GM18508 (cell line): ENCODE data around the gene HID1.
"Not testable (repeated sequence)": the region's sequence is repeated elsewhere in the genome, so short reads cannot be mapped to it uniquely, and the experiment has no call there.

Experiments
- ATAC-seq: cut with Tn5 transposase; IDR thresholded peaks from one replicate; pipeline ENCODE4 v1.9.1; 2021; ENCODE audit warnings: moderate number of reproducible peaks; ENCODE audit not compliant: insufficient read depth, unreplicated experiment

The HID1 gene

GRCh38 chr17:74971069-74971841 lies 1.3 kb downstream of the HID1 start:
- no peak for ATAC-seq

DNA sequence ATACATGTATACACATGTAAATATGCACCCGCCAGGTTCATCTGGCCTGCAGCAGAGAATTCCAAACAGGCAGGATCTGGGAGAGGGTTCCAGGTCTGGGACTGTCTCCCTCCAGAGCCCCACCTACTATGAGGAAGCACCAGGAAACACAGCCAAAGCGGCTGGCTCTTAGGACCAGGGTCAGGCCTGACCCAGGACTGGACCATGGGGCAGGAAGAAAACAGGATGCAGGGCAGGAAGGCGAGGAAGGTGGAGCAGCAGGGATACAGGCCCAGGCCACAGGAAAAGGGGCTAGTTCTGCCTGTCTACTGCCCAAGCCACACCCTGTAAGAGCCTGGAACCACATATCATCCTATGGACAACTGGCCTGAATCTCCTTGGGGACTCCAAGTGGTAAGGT lies 2.2 kb downstream of the HID1 start:
- ATAC-seq = no peak

DNA sequence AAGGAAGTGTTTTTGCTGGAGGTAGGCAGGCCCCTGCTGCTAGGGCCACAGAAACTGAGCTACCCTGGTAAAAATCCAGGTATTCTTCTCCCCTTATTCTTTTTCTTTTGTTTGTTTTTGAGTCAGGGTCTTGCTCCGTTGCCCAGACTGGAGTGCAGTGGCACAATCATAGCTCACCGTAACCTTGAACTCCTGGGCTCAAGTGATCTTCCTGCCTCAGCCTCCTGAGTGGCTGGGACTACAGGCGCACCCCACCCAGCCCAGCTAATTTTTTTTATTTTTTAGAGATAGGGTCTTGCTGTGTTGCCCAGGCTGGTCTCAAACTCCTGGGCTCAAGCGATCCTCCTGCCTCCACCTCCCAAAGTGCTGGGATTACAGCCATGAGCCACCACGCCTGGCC lies 3.1 kb downstream of the HID1 start:
- ATAC-seq = not testable (repeated sequence)

- no peak for ATAC-seq
These were observed 4.2 kb downstream of the HID1 start for GRCh38 chr17:74968361-74968780.

- no peak for ATAC-seq
These were observed 7.5 kb downstream of the HID1 start for GRCh38 chr17:74964988-74965622.

GRCh38 chr17:74964246-74964761 lies 8.3 kb downstream of the HID1 start:
- no peak for ATAC-seq

DNA sequence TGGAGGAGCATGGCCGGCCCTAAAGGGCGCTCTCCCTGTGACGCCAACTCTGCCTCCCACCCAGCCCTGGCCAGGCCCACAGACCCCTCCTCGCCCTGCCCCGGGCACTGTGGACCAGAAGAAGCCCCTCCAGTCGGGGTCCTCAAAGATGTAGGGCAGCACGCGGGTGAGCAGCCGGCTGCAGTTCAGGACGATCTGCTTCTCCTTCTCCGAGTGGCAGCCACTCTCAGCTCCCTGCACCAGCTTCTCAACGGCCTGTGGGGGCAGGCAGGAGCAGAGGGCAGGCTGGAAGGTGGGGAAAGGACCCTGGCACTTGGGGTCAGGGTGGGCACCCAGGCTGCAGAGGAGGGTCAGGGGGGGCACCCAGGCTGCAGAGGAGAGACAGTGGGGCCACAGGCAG lies 8.9 kb downstream of the HID1 start:
- ATAC-seq = no peak

GRCh38 chr17:74962622-74963394 lies 9.8 kb downstream of the HID1 start:
- ATAC-seq = no peak

DNA sequence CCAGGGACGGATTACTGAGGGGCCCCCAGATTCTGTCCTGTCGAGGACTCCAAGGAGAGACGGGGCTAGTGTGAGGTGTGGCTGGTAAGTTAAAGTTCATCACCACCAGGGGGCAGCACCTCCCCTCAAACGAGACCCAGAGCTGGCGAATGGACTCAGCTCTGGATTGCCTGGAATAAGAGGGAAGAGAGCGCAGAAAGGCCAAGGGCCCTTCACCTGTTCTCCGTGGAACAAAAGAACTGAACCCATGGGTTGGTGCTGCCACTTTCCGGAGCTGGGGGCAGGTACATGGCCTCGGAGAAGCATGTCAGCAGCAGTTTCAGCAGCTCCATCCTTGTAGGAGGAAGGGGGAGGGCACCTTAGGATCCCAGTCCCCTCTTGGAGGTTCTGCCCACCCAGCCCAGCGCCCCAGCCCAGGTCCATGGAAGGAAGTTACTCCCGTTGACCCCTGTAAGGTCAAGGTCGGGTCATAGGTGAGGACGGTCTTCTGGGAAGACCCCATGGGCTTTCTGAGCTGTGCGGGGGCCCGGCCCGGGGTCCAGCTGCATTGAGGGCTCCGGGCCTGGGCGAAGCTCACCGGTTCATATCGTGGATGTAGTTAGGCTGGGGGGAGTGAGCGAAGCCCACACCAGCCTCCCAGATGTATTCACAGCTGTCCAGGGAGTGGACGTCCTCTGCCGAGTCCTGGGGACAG lies 10.8 kb downstream of the HID1 start:
- ATAC-seq = no peak

- ATAC-seq = no peak
These were observed 11.8 kb downstream of the HID1 start for GRCh38 chr17:74960570-74961342.

GRCh38 chr17:74959826-74960515 lies 12.6 kb downstream of the HID1 start:
- no peak for ATAC-seq

- ATAC-seq = no peak
These were observed 14.4 kb downstream of the HID1 start for GRCh38 chr17:74957935-74958740.

DNA sequence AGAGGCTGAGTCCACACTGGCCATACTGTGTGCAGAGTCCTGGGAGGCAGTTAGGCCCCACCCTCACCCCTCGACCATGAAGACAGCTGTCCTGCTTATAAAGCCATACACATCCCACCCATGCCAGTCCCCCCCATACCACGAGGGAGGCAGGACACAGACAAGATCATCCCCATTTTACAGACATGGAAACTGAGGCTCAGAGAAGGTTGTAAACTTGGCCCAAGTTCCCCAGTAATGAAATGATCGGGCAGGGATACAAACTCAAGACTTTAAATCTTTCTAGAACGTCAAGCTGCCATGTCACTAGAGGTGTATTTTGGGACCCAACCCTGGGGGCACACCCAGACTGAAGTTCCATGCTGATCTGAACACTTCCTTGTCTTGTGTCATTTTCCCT lies 16.5 kb downstream of the HID1 start:
- no peak for ATAC-seq

DNA sequence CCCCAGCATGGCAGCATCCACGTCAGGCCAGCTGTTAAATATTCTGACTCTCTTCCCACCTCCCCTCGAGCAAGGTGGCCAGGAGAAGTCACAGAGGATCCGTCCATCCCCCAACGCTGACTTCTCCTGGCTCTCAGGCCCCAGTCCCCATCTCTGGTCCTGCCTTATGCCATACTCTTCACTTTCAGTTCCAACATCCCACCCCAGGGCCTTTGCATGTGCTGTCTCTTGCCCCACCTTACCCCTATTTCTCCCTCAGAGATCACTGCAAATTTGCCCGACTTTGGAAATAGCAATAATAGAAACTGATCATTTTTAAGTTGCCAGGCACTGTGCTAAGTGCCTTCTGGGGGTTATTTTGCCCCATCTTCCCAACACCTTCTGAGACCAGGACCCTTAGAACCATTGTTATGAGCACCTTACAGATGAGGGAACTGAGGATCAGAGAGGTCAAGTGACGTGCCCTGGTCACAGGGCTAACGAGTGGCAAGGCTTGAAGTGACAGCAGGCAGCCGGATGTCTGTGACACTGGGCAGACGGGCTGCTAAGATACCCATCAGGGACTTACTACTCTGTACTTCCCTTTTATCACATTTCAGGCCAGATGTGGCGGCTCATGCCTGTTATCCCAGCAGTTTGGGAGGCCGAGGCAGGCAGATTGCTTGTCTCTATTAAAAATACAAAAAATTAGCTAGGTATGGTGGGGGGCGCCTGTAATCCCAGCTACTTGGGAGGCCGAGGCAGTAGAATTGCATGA lies 17.7 kb downstream of the HID1 start:
- ATAC-seq = no peak

DNA sequence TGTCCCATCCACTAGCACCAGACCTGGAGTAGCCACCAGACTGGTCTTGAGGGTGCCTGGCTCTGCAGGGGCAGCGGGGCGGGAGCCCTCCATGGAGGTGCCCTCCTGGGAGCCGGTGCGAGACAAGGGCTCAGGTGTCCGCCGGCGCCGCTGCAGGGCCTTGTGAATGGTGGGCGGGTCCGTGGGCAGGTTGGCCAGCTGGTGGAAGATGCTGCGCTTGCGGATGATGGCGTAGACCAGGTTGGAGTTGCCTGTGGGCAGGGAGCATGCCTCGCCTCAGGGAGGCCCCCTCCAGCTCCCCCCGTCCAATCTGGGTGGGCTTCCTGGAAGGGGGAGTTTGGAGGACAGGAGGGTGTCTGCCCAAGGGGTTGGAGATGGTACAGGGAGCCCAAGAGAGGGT lies 18.4 kb downstream of the HID1 start:
- no peak for ATAC-seq

GRCh38 chr17:74953134-74953687 lies 19.3 kb downstream of the HID1 start:
- no peak for ATAC-seq

- no peak for ATAC-seq
These were observed 20.0 kb downstream of the HID1 start for GRCh38 chr17:74952431-74953133.
